Stomach (tissue), 9 donors: ENCODE measurements around the gene PEPD. TPM values are rescaled to one million over a fixed set of nuclear protein-coding genes. Genes with fewer than 3 reads are reported as not detected.

Experiments
- DNase-seq, 2 donors: peaks; one replicate each; pipeline versions ENCODE4 v3.0.0 to v3.0.0-alpha.2; 2013 to 2019
- H3K27ac ChIP-seq, 5 donors: fragments of 200-600 bp in 4 of 5; sonication (generic) in 4 of 5; one replicate each; pipeline ENCODE4 v1.5.1; 2013 to 2019; ENCODE audit warnings: mild to moderate bottlenecking in 1 of 5, moderate library complexity in 1 of 5
- H3K27me3 ChIP-seq, 3 donors: fragments of 200-600 bp; sonication (generic); one replicate each; pipeline ENCODE4 v1.5.1; 2017 to 2019; ENCODE audit warnings: mixed run types in 1 of 3
- H3K36me3 ChIP-seq, 4 donors: fragments of 200-600 bp; sonication (generic); 1 replicate in 3 of 4; 2 replicates in 1 of 4; pipeline ENCODE4 v1.5.1; 2016 to 2019
- H3K4me1 ChIP-seq, 4 donors: fragments of 200-600 bp; sonication (generic); one replicate each; pipeline ENCODE4 v1.5.1; 2016 to 2019
- H3K4me3 ChIP-seq, 4 donors: fragments of 200-600 bp; sonication (generic) in 3 of 4; one replicate each; pipeline ENCODE4 v1.5.1; 2016 to 2019; ENCODE audit warnings: mild to moderate bottlenecking in 1 of 4
- H3K9me3 ChIP-seq, 4 donors: fragments of 200-600 bp; sonication (generic); one replicate each; pipeline ENCODE4 v1.5.1; 2016 to 2019
- EP300 ChIP-seq: sonication (generic); formaldehyde crosslinking; IDR thresholded peaks from one replicate; pipeline ENCODE4 v1.6.1; 2017; ENCODE audit warnings: antibody characterized with exemption
- POLR2A ChIP-seq, 4 donors: fragments of 450-650 bp; IDR thresholded peaks; one replicate each; pipeline ENCODE4 v1.6.1; 2016; ENCODE audit warnings: antibody characterized with exemption in 4 of 4, control low read depth in 2 of 4, mild to moderate bottlenecking in 1 of 4, moderate library complexity in 1 of 4
- POLR2AphosphoS5 ChIP-seq, 3 donors: sonication (generic); formaldehyde crosslinking; IDR thresholded peaks; one replicate each; pipeline ENCODE4 v1.6.1; 2016; ENCODE audit warnings: antibody characterized with exemption in 3 of 3
- WGBS, 5 donors: extraction: QIAGEN DNeasy Blood & Tissue Kit in 3 of 5; methylation state at CpG; one replicate each; pipeline versions ENCODE4 v1.1.5 to v1.1.7; 2013 to 2018; 5-methylcytosine and 5-hydroxymethylcytosine counted together
- intact Hi-C: fragments of 100-400 bp; cut with DNase I; formaldehyde crosslinking; loops from one replicate; pipeline ENCODE4 v1.15.1; 2023; ENCODE audit warnings: low total_unique reads
- polyA plus RNA-seq, 3 donors: library from polyadenylated mRNA; stranded (reverse); fragments of 200-250 nt; gene quantifications; one replicate each; pipeline ENCODE4 v1.2.3, GENCODE V29; 2013
- total RNA-seq, 5 donors: library from RNA; depleted of rRNA; stranded (reverse); fragments of >200 nt; gene quantifications; one replicate each; pipeline versions ENCODE4 v1.1.0 to v1.2.3, GENCODE V29; 2014 to 2016
- TF ChIP-seq, protein P1 (sequence below), 7 experiments: fragments of 450-650 bp in 4 of 7; fragments of 200-600 bp in 3 of 7; sonication (generic) in 3 of 7; IDR thresholded peaks; one replicate each; pipeline ENCODE4 v1.5.1; 2016 to 2019; ENCODE audit warnings: antibody characterized with exemption in 7 of 7, control low read depth in 2 of 7, mild to moderate bottlenecking in 1 of 7
- donor health status: healthy with polysubstance abuse.
- donor health status: Bipolar disorder and iron deficiency.
- donor health status: healthy.

Gene PEPD
- total and polyA plus RNA-seq, 8 donors, result 8.8 to 99.4 (median 42.7) TPM

DNA sequence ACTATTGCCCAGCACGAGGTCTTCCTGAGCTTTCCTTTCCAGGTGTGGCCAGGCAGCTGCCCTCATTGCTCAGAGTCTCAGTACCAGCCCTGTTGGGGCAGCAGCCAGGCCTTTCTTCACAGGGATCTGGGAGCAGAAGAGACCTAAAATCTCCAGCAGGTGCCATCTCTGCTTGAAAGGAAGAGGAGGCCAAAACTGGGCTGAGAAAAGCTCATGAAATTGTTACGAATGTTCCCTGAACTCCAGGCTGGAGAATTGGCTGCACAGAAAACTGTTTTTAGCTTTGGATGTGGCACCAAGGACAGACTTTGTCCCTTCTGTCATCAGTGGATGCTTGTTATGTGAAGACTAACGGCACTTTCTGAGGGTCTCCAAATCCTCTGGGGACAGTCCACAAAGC, 8.7 kb upstream of the PEPD start:
- no peak overlapping the region for H3K27ac ChIP-seq
- no peaks in the 10 kb centered on the region for H3K36me3 ChIP-seq
- no peak overlapping the region for H3K4me3 ChIP-seq
- peaks cover 0 to 79% (median 22%) of the 10 kb centered on the region in 3 donors for H3K27me3 ChIP-seq
- WGBS, 5 donors, result 50 to 70% (median 59%) methylated on average over 3 of the region's 3 CpGs
- intact Hi-C loops, result no loop called here
- TF ChIP-seq, protein P1, sequence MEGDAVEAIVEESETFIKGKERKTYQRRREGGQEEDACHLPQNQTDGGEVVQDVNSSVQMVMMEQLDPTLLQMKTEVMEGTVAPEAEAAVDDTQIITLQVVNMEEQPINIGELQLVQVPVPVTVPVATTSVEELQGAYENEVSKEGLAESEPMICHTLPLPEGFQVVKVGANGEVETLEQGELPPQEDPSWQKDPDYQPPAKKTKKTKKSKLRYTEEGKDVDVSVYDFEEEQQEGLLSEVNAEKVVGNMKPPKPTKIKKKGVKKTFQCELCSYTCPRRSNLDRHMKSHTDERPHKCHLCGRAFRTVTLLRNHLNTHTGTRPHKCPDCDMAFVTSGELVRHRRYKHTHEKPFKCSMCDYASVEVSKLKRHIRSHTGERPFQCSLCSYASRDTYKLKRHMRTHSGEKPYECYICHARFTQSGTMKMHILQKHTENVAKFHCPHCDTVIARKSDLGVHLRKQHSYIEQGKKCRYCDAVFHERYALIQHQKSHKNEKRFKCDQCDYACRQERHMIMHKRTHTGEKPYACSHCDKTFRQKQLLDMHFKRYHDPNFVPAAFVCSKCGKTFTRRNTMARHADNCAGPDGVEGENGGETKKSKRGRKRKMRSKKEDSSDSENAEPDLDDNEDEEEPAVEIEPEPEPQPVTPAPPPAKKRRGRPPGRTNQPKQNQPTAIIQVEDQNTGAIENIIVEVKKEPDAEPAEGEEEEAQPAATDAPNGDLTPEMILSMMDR (IDR thresholded peaks at IDR 0.05), result no peak
- TF ChIP-seq POLR2A (IDR thresholded peaks at IDR 0.05) (no peak), EP300 (no peak), POLR2AphosphoS5 (IDR thresholded peaks at IDR 0.05) (no peak)
- no peaks in the 10 kb centered on the region for H3K9me3 ChIP-seq
- no peak for DNase-seq
- H3K4me1 ChIP-seq, result no peaks in the 10 kb centered on the region

DNA sequence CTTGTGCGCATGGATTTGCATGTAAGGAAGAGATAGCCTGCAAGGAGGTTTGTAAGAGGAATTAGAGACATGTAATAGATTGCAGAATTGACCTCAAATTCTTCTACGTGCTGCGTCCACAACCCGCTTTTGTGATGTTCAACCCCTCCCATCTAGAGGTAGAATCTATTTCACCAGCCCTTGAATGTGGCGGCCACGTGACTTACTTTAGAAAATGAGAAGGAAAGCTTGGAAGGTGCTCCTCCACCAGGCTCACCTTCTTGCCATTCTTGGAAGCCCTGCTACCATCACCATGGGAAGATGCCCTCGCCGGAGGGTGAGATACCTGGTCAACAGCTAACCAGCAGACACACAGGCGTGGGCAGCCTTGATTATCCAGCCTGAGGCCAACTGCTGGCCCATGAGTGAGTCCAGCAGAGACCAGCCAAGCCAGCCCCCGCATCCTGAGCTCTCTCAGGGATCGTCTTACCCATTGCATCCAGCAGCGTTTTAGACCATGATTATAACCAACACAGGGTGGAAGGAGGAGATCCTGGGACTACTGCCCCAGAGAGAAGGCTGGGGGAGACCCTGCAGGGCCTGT, 7.6 kb upstream of the PEPD start:
- TF ChIP-seq EP300 (no peak), POLR2A (IDR thresholded peaks at IDR 0.05) (no peak), POLR2AphosphoS5 (IDR thresholded peaks at IDR 0.05) (no peak)
- TF ChIP-seq, protein P1 (IDR thresholded peaks at IDR 0.05), result no peak
- intact Hi-C loops, result no loop called here
- WGBS, 5 donors, result 61 to 77% (median 70%) methylated on average over 8 to 12 of the region's 12 CpGs
- DNase-seq, result no peak
- H3K27ac ChIP-seq, result no peak overlapping the region
- no peak overlapping the region for H3K4me3 ChIP-seq
- H3K4me1 ChIP-seq, result no peaks in the 10 kb centered on the region
- H3K27me3 ChIP-seq, result peaks cover 0 to 69% (median 22%) of the 10 kb centered on the region in 3 donors
- H3K36me3 ChIP-seq, result no peaks in the 10 kb centered on the region
- no peaks in the 10 kb centered on the region for H3K9me3 ChIP-seq

DNA sequence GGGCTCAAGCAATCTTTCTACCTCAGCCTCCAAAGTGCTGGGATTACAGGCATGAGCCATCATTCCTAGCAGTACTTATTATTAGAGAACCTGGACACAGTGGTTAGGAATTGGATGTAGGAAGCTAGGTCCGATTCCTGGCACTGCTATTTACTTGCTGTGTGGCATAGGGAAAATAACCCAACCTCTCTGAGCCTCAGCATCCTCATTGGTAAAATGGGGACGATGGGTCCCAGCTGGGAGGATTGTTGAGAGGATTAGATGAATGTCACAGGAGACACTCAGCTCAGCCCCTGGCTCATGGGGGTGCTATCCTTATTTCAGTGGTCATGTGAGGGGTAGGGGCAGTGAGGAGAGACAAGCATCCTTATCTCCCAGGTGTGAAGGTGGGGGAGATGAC, 6.8 kb upstream of the PEPD start:
- H3K27me3 ChIP-seq, result peaks cover 0 to 61% (median 21%) of the 10 kb centered on the region in 3 donors
- no peak for DNase-seq
- WGBS, 5 donors, result 70 to 81% (median 75%) methylated on average over 2 of the region's 2 CpGs
- no peaks in the 10 kb centered on the region for H3K4me1 ChIP-seq
- no peak for TF ChIP-seq POLR2AphosphoS5 (IDR thresholded peaks at IDR 0.05)
- TF ChIP-seq EP300, result no peak
- no peak for TF ChIP-seq POLR2A (IDR thresholded peaks at IDR 0.05)
- TF ChIP-seq, protein P1 (IDR thresholded peaks at IDR 0.05), result no peak
- H3K4me3 ChIP-seq, result no peak overlapping the region
- intact Hi-C loops, result no loop called here
- no peaks in the 10 kb centered on the region for H3K36me3 ChIP-seq
- H3K9me3 ChIP-seq, result no peaks in the 10 kb centered on the region
- H3K27ac ChIP-seq, result no peak overlapping the region

DNA sequence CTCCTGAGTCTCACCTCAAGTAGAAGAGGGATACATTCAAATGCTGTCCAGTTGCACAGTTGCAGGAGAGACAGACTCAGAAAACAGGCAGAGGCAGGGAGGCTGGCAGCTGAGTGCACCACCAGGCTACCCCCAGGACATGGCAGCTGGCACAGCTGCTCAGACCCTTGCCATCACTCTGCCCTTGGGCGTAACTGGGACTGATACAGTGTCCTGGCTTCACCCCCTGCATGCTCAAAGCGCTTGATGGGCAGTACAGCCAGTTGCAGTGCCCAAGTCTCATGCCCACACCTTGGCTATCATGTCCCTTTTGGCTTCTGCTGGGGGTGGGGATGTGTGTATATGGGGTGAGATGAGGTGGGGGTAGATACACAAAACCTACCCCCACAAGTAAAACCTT, 5.5 kb upstream of the PEPD start:
- no peaks in the 10 kb centered on the region for H3K9me3 ChIP-seq
- H3K4me3 ChIP-seq, result no peak overlapping the region
- peaks cover 0 to 8% (median 6%) of the 10 kb centered on the region in 4 donors for H3K4me1 ChIP-seq
- peaks cover 0 to 49% (median 15%) of the 10 kb centered on the region in 3 donors for H3K27me3 ChIP-seq
- intact Hi-C loops, result no loop called here
- H3K27ac ChIP-seq, result no peak overlapping the region
- TF ChIP-seq POLR2A (IDR thresholded peaks at IDR 0.05) (no peak), EP300 (no peak), POLR2AphosphoS5 (IDR thresholded peaks at IDR 0.05) (no peak)
- TF ChIP-seq, protein P1 (IDR thresholded peaks at IDR 0.05), result no peak
- DNase-seq, result no peak
- H3K36me3 ChIP-seq, result no peaks in the 10 kb centered on the region
- 69 to 93% (median 77%) methylated on average over 2 of the region's 2 CpGs for WGBS, 5 donors
